Trophoblast cell (in vitro differentiated cells and primary cell): Measurements from ENCODE around the gene PTPRZ1.

Experiments
- DNase-seq, 2 donors: peaks; one replicate each; pipeline ENCODE4 v3.0.0-alpha.2; 2016
- H2AFZ ChIP-seq: 2 replicates; pipeline ENCODE4 v1.6.1; 2013; ENCODE audit warnings: low read length, moderate library complexity, mild to moderate bottlenecking; ENCODE audit not compliant: insufficient read depth, poor library complexity
- H2AK5ac ChIP-seq: 2 replicates; pipeline ENCODE4 v1.6.1; 2013; ENCODE audit warnings: mild to moderate bottlenecking, low read length
- H2BK120ac ChIP-seq: 2 replicates; pipeline ENCODE4 v1.6.1; 2013; ENCODE audit warnings: low read length, mild to moderate bottlenecking, moderate library complexity; ENCODE audit not compliant: insufficient read depth, poor library complexity
- H2BK12ac ChIP-seq: 2 replicates; pipeline ENCODE4 v1.6.1; 2013; ENCODE audit warnings: mild to moderate bottlenecking, low read length, moderate library complexity
- H2BK5ac ChIP-seq: 2 replicates; pipeline ENCODE4 v1.6.1; 2013; ENCODE audit warnings: low read length, low read depth, moderate library complexity, mild to moderate bottlenecking; ENCODE audit not compliant: poor library complexity
- H3K14ac ChIP-seq: 2 replicates; pipeline ENCODE4 v1.6.1; 2013; ENCODE audit warnings: mild to moderate bottlenecking, low read length
- H3K18ac ChIP-seq: 2 replicates; pipeline ENCODE4 v1.6.1; 2013; ENCODE audit warnings: mild to moderate bottlenecking, low read length
- H3K23ac ChIP-seq: 2 replicates; pipeline ENCODE4 v1.6.1; 2013; ENCODE audit warnings: low read length
- H3K27ac ChIP-seq: 2 replicates; pipeline ENCODE4 v1.5.1; 2013; ENCODE audit warnings: low read depth, mild to moderate bottlenecking, inconsistent platforms, low read length, moderate library complexity
- H3K27me3 ChIP-seq: 2 replicates; pipeline ENCODE4 v1.6.1; 2013; ENCODE audit warnings: inconsistent platforms, mild to moderate bottlenecking, low read length, moderate library complexity; ENCODE audit not compliant: insufficient read depth
- H3K36me3 ChIP-seq, 2 experiments: 1 replicate in 1 of 2; 2 replicates in 1 of 2; pipeline ENCODE4 v1.6.1; 2013; ENCODE audit warnings: low read length in 2 of 2, mild to moderate bottlenecking in 2 of 2, moderate library complexity in 1 of 2; ENCODE audit not compliant: insufficient read depth in 2 of 2, control insufficient read depth in 1 of 2
- H3K4ac ChIP-seq: 2 replicates; pipeline ENCODE4 v1.6.1; 2013; ENCODE audit warnings: low read depth, mild to moderate bottlenecking, low read length, moderate library complexity
- H3K4me1 ChIP-seq, 2 experiments: 1 replicate in 1 of 2; 2 replicates in 1 of 2; pipeline ENCODE4 v1.6.1; 2013; ENCODE audit warnings: low read length in 2 of 2, mild to moderate bottlenecking in 2 of 2, moderate library complexity in 1 of 2; ENCODE audit not compliant: insufficient read depth in 2 of 2, control insufficient read depth in 1 of 2
- H3K4me2 ChIP-seq: 2 replicates; pipeline ENCODE4 v1.6.1; 2013; ENCODE audit warnings: inconsistent platforms, mild to moderate bottlenecking, low read length, moderate library complexity
- H3K4me3 ChIP-seq: 2 replicates; pipeline ENCODE4 v1.5.1; 2013; ENCODE audit warnings: mild to moderate bottlenecking, low read depth, low read length, inconsistent platforms
- H3K79me1 ChIP-seq: one replicate; pipeline ENCODE4 v1.6.1; 2013; ENCODE audit warnings: low read length
- H3K79me2 ChIP-seq: 2 replicates; pipeline ENCODE4 v1.6.1; 2013; ENCODE audit warnings: low read length, mild to moderate bottlenecking; ENCODE audit not compliant: control insufficient read depth, insufficient read depth, poor library complexity
- H3K9ac ChIP-seq: 2 replicates; pipeline ENCODE4 v1.6.1; 2013; ENCODE audit warnings: mild to moderate bottlenecking, low read length
- H3K9me3 ChIP-seq: 2 replicates; pipeline ENCODE4 v1.6.1; 2013; ENCODE audit warnings: low read depth, mild to moderate bottlenecking, control low read depth, inconsistent platforms, low read length; ENCODE audit not compliant: insufficient read depth
- H4K12ac ChIP-seq: 2 replicates; pipeline ENCODE4 v1.6.1; 2013; ENCODE audit warnings: low read depth, mild to moderate bottlenecking, low read length, moderate library complexity
- H4K8ac ChIP-seq: 2 replicates; pipeline ENCODE4 v1.6.1; 2013; ENCODE audit warnings: low read depth, mild to moderate bottlenecking, low read length, moderate library complexity
- H4K91ac ChIP-seq: one replicate; pipeline ENCODE4 v1.6.1; 2013; ENCODE audit warnings: low read depth, mild to moderate bottlenecking, low read length, moderate library complexity
- WGBS: extraction: QIAGEN DNeasy Blood & Tissue Kit; methylation state at CpG from one replicate; pipeline ENCODE4 v1.1.7; 2013; ENCODE audit warnings: missing lambda C conversion rate; ENCODE audit not compliant: insufficient read length, insufficient coverage; ENCODE audit errors: extremely low coverage; 5-methylcytosine and 5-hydroxymethylcytosine counted together

The PTPRZ1 gene

GRCh38 chr7:121874298-121874697 is 1.3 kb downstream of the PTPRZ1 start:
- WGBS = no CpG with 5 or more reads among the region's 9 CpGs
- peaks cover 7% of the 10 kb centered on the region for H3K27me3 ChIP-seq
- H3K4me3 ChIP-seq = no peak overlapping the region
- no peak overlapping the region for H4K8ac ChIP-seq
- H2AFZ ChIP-seq = no peak overlapping the region
- no peak overlapping the region for H3K18ac ChIP-seq
- no peak overlapping the region for H3K27ac ChIP-seq
- H2BK12ac ChIP-seq = no peak overlapping the region
- H4K91ac ChIP-seq = no peak overlapping the region
- H3K4ac ChIP-seq = no peak overlapping the region
- no peak overlapping the region for H3K9ac ChIP-seq
- H3K36me3 ChIP-seq = no peaks in the 10 kb centered on the region
- no peak overlapping the region for H4K12ac ChIP-seq
- H2AK5ac ChIP-seq = no peak overlapping the region
- H2BK120ac ChIP-seq = no peak overlapping the region
- H3K4me2 ChIP-seq = peak overlapping the region; percentile 3
- no peak overlapping the region for H2BK5ac ChIP-seq
- no peak overlapping the region for H3K23ac ChIP-seq
- H3K79me1 ChIP-seq = no peaks in the 10 kb centered on the region
- no peak for DNase-seq
- no peak overlapping the region for H3K14ac ChIP-seq
- H3K9me3 ChIP-seq = no peaks in the 10 kb centered on the region
- H3K79me2 ChIP-seq = no peaks in the 10 kb centered on the region
- peaks cover 3% of the 10 kb centered on the region in 2 experiments for H3K4me1 ChIP-seq

- Histone ChIP-seq H3K4me2 (no peak overlapping the region), H2AK5ac (no peak overlapping the region), H2BK12ac (no peak overlapping the region), H3K79me2 (no peaks in the 10 kb centered on the region), H2AFZ (no peak overlapping the region), H4K12ac (no peak overlapping the region), H4K8ac (no peak overlapping the region), H3K23ac (no peak overlapping the region), H2BK120ac (no peak overlapping the region), H2BK5ac (no peak overlapping the region), H3K4ac (no peak overlapping the region), H3K4me3 (no peak overlapping the region), H3K27me3 (peaks cover 7% of the 10 kb centered on the region), H3K36me3 (no peaks in the 10 kb centered on the region), H3K18ac (no peak overlapping the region), H4K91ac (no peak overlapping the region), H3K27ac (no peak overlapping the region), H3K14ac (no peak overlapping the region), H3K79me1 (no peaks in the 10 kb centered on the region), H3K4me1 (peaks cover 3% of the 10 kb centered on the region in 2 experiments), H3K9ac (no peak overlapping the region), H3K9me3 (no peaks in the 10 kb centered on the region)
- no peak for DNase-seq
Observed at GRCh38 chr7:121875203-121875602, 2.2 kb downstream of the PTPRZ1 start.

- Histone ChIP-seq H3K18ac (no peak overlapping the region), H4K91ac (no peak overlapping the region), H3K79me1 (no peaks in the 10 kb centered on the region), H3K79me2 (no peaks in the 10 kb centered on the region), H4K8ac (no peak overlapping the region), H3K36me3 (no peaks in the 10 kb centered on the region), H3K14ac (no peak overlapping the region), H4K12ac (no peak overlapping the region), H3K23ac (no peak overlapping the region), H3K9me3 (no peaks in the 10 kb centered on the region), H3K4me3 (no peak overlapping the region), H2AFZ (no peak overlapping the region), H2AK5ac (no peak overlapping the region), H2BK120ac (no peak overlapping the region), H2BK5ac (no peak overlapping the region), H2BK12ac (no peak overlapping the region), H3K27me3 (peaks cover 7% of the 10 kb centered on the region), H3K4me1 (peaks cover 3% of the 10 kb centered on the region in 2 experiments), H3K9ac (no peak overlapping the region), H3K4ac (no peak overlapping the region), H3K4me2 (no peak overlapping the region), H3K27ac (no peak overlapping the region)
- WGBS = no CpG with 5 or more reads among the region's 5 CpGs
- DNase-seq = no peak
Observed at GRCh38 chr7:121876656-121877500, 3.9 kb downstream of the PTPRZ1 start.

- no peaks in the 10 kb centered on the region for H3K79me1 ChIP-seq
- H3K23ac ChIP-seq = no peak overlapping the region
- H3K36me3 ChIP-seq = no peaks in the 10 kb centered on the region
- no peak overlapping the region for H3K27ac ChIP-seq
- H3K14ac ChIP-seq = no peak overlapping the region
- no peak overlapping the region for H2BK120ac ChIP-seq
- H2BK5ac ChIP-seq = no peak overlapping the region
- no peaks in the 10 kb centered on the region for H3K4me1 ChIP-seq
- no peak overlapping the region for H3K4me3 ChIP-seq
- H2AFZ ChIP-seq = no peak overlapping the region
- WGBS = no CpG with 5 or more reads among the region's 5 CpGs
- H3K27me3 ChIP-seq = no peaks in the 10 kb centered on the region
- no peak overlapping the region for H2BK12ac ChIP-seq
- no peaks in the 10 kb centered on the region for H3K9me3 ChIP-seq
- H4K91ac ChIP-seq = no peak overlapping the region
- no peak overlapping the region for H3K4me2 ChIP-seq
- no peak overlapping the region for H3K18ac ChIP-seq
- no peak overlapping the region for H3K4ac ChIP-seq
- H3K79me2 ChIP-seq = no peaks in the 10 kb centered on the region
- no peak overlapping the region for H3K9ac ChIP-seq
- DNase-seq = no peak
- no peak overlapping the region for H2AK5ac ChIP-seq
- H4K12ac ChIP-seq = no peak overlapping the region
- no peak overlapping the region for H4K8ac ChIP-seq
Observed at GRCh38 chr7:121878918-121879464, 6.0 kb downstream of the PTPRZ1 start.
